MM.1S (cell line): ENCODE measurements around the gene FYCO1.
"Not testable (repeated sequence)": the region's sequence is repeated elsewhere in the genome, so short reads cannot be mapped to it uniquely, and the experiment has no call there.

ENCODE experiments used
- EZH2 ChIP-seq: fragments of 300-600 bp; sonication (generic); optimal IDR thresholded peaks from 2 replicates; pipeline ENCODE3; 2017; ENCODE audit warnings: low read depth, mild to moderate bottlenecking, antibody characterized with exemption, low read length, mixed read lengths
- EZH2phosphoT487 ChIP-seq: fragments of 300-600 bp; sonication (generic); IDR thresholded peaks from 2 replicates; pipeline ENCODE4 v1.6.1; 2018; ENCODE audit warnings: antibody characterized with exemption, low read length
- TF ChIP-seq, protein P1 (sequence below): fragments of 300-600 bp; sonication (generic); IDR thresholded peaks from 2 replicates; pipeline ENCODE4 v1.5.1; 2016; ENCODE audit warnings: antibody characterized with exemption, low read length, mixed read lengths

DNA sequence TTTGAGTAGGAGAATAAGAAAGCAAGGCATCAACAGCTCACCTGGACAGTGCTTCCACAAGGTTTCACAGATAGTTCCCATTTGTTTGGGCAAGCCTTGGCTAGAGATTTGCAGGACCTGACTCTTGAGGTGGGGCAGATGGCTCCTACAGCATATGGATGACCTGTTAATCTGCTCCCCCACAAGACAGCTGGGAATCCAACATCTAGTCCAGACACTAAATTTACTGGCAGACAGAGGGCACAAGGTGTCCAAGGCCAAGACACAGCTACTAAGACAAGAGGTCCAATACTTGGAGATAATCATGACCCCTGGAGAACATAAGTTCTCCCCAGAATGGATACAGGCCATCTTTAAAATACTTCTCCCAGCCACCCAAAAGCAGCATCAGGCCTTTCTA lies 8.1 kb upstream of the FYCO1 start:
- not testable (repeated sequence) for TF ChIP-seq EZH2, EZH2phosphoT487
- TF ChIP-seq, protein P1, sequence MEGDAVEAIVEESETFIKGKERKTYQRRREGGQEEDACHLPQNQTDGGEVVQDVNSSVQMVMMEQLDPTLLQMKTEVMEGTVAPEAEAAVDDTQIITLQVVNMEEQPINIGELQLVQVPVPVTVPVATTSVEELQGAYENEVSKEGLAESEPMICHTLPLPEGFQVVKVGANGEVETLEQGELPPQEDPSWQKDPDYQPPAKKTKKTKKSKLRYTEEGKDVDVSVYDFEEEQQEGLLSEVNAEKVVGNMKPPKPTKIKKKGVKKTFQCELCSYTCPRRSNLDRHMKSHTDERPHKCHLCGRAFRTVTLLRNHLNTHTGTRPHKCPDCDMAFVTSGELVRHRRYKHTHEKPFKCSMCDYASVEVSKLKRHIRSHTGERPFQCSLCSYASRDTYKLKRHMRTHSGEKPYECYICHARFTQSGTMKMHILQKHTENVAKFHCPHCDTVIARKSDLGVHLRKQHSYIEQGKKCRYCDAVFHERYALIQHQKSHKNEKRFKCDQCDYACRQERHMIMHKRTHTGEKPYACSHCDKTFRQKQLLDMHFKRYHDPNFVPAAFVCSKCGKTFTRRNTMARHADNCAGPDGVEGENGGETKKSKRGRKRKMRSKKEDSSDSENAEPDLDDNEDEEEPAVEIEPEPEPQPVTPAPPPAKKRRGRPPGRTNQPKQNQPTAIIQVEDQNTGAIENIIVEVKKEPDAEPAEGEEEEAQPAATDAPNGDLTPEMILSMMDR: not testable (repeated sequence)
